NCI-H2196 (cell line): Measurements from ENCODE around the gene NPR3.

Experiments
- DNase-seq: peaks from one replicate; lab custom pipeline; 2025; ENCODE audit not compliant: unreplicated experiment; lab: John Stamatoyannopoulos, UW

NPR3 gene

GRCh38 chr5:32805971-32806638 is 95.0 kb downstream of the NPR3 start:
- no peak for DNase-seq

- no peak for DNase-seq
These were observed 97.7 kb downstream of the NPR3 start for GRCh38 chr5:32808783-32809182.

- no peak for DNase-seq
These were observed 99.7 kb downstream of the NPR3 start for GRCh38 chr5:32810804-32811203.

- no peak for DNase-seq
These were observed 101.3 kb downstream of the NPR3 start for GRCh38 chr5:32812399-32812798.

DNA sequence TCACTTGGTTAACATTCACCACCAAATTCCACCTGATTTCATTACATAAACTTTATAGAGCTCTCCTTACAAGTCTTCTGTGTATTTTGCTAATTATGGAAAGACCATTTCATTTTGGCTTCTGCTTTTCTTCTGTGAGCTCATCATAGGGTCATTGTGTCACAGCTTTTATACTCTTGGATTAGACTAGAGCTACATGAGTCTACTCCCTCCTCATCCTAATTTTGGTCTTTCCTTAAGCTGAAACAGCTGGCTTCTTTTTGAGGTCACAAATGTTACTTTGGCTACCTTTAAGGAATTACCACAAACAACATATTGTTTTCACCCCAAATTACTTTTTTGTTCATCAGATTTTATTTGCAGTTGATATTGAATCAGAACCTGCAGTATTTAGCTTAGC is 103.0 kb downstream of the NPR3 start:
- no peak for DNase-seq

DNA sequence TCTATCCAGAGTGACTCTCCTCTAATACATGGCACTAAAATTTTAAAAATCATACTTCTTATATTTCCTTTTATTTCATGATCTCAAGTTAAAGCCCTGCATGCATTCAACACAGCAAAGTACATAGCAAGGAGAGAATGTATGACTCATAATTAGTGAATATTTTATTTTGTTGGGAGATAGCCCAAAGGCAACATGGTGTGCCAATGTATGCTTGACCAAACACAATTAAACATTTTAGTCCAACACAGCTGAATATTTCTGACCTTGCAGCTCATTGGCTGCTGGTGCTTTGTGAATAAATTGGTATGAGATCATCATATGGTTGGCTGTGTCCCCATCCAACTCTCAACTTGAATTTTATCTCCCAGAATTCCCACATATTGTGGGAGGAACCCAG is 103.5 kb downstream of the NPR3 start:
- no peak for DNase-seq

GRCh38 chr5:32827981-32828380 is 116.9 kb downstream of the NPR3 start:
- DNase-seq, result no peak

DNA sequence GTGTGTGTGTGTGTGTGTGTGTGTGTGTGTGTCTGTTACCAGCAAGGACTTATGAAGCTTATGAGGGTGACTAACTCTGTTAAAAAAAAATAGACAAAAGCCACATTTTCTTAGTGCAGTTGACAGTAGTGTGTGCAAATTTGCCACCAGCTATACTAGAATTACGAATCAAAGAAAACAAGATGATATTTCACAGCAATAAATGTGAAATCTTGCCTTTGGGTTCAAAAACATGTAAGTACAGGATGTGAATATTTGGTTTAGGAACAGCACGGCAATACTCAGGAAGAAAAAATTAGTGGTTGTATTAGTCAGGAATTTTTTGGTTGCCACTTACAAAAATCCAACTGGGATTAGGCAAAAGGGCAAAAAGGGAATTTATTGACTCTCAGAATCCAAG is 117.4 kb downstream of the NPR3 start:
- DNase-seq, result no peak

DNA sequence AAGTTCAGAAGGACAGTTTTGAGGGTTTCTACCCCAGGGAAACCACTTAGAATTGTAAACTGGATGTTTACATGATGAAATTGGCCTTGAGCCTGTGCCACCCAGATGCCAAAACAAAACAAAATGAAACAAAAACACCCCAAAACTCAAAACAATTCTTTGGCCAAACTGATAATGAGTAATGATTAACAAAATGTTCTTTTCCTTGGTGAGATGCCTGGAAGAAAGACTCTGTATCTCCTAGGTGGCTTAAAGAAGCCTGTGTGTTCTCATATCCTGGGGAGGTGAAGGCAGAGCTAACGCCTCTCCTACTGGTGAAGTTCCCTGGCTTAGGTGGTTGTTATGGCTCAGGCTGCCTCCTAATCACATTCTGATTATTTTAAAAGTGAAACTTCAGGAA is 120.5 kb downstream of the NPR3 start:
- DNase-seq, result no peak

- DNase-seq, result no peak
These were observed 122.0 kb downstream of the NPR3 start for GRCh38 chr5:32833127-32833526.

DNA sequence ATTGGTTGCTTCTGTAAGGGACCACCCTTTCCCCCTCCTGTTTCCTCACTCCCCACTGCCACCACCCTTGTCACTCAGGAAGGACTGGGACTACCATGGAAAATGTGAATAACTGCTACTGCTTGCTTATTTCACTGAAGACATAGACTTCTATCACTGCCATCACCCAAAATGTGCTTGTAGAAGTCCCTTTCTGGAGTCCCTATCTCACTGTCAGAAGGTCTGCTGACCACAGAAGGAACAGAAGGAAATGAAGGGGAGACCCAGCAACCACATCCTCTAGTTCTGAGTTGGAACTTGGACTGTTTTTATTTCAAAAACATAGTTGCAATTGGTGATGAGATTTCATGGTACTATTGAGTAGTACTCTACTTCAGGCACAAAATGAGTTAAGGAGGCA is 122.5 kb downstream of the NPR3 start:
- no peak for DNase-seq

- DNase-seq, result no peak
These were observed 123.1 kb downstream of the NPR3 start for GRCh38 chr5:32834251-32834650.

GRCh38 chr5:32836176-32836575 is 125.1 kb downstream of the NPR3 start:
- DNase-seq, result no peak

DNA sequence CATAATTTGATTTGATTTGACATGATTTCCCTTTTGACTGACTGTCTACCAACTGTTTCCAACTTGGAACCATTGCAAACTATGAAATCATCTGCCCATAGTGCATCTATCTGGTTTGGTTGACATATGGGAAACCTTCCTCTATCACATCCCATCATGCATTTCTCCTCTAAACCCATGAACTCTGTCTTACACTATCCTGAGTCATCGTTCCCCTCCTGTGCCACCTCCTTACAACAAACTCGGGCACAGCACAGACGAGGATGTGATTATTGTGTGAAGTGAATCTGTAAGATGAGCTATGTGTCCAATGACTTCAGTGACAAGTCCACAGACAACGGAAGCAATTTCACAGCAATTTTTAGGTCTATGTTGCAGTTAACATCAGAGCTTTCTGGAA is 126.1 kb downstream of the NPR3 start:
- DNase-seq, result no peak

GRCh38 chr5:32839106-32839505 is 128.0 kb downstream of the NPR3 start:
- no peak for DNase-seq

- no peak for DNase-seq
These were observed 129.5 kb downstream of the NPR3 start for GRCh38 chr5:32840606-32841005.
